ENCODE data around the gene TENM4.

- TF ChIP-seq POLR2AphosphoS5 (IDR thresholded peaks at IDR 0.05; ENCODE audit: low read depth, low read length) (no peak), CTCF (IDR thresholded peaks at IDR 0.05) (no peak)
Measured at GRCh38 chr11:78972590-78972989, 468.2 kb downstream of the TENM4 start.
